Superior temporal gyrus (tissue), 1 donor: Measurements from ENCODE around the gene MASP1.

Experiments
- DNase-seq: peaks from one replicate; pipeline ENCODE4 v3.0.0-alpha.2; 2016; ENCODE audit errors: extremely low spot score

MASP1 gene, protein sequence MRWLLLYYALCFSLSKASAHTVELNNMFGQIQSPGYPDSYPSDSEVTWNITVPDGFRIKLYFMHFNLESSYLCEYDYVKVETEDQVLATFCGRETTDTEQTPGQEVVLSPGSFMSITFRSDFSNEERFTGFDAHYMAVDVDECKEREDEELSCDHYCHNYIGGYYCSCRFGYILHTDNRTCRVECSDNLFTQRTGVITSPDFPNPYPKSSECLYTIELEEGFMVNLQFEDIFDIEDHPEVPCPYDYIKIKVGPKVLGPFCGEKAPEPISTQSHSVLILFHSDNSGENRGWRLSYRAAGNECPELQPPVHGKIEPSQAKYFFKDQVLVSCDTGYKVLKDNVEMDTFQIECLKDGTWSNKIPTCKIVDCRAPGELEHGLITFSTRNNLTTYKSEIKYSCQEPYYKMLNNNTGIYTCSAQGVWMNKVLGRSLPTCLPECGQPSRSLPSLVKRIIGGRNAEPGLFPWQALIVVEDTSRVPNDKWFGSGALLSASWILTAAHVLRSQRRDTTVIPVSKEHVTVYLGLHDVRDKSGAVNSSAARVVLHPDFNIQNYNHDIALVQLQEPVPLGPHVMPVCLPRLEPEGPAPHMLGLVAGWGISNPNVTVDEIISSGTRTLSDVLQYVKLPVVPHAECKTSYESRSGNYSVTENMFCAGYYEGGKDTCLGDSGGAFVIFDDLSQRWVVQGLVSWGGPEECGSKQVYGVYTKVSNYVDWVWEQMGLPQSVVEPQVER

DNA sequence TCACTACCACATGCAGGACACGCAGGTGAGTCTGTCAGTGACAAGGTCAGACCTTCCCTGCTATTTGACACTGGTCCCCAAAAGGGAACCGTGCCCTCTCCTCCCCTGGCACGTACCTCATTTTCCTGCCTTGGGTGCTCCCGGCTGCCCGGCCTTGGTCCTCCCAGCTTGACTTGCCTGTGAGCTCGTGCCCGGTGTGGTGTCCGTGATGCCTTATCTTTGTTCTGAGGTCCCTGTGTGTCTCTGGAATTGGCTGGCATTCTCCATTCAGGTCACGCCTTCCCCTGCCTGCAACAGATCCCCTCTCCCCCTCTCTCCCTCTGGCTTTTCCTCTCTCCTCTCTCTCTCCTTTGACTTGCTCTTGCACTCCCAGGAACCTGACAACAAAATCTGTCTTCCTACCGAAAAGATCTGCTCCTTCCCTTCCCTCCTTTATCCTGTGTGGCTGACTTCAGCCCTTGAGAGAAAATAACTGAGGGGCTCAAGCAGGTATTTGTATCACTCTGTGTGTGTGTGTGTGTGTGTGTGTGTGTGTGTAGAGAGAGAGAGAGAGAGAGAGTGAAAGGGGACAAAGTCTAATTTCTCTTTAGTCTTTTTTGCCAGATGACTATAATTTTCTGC, at the start of gene MASP1:
Gene MASP1, minus strand, starts transcription at position 226 of the 621 bp plus-strand sequence. Its CDS starts 105 bp downstream, at position 121.
- no peak for DNase-seq

DNA sequence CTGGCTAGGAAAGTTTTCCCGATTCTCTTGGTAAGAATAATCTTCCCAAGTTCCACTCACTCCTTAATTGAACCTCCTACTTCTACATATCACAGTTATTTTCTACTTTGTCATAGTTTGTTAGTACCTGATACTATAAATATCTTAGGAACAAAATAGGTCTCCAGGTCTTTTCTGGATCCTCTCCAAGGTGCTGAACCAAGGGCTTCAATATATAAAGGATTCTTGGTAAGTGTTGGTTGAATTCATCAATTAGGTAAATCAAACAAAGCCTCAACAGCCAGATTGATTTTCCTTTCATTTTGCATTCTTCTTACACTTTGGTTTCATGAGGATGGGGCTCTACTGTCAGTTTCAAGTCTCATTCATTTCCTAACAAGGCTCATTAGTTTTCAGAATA, 49.0 kb upstream of the MASP1 start:
- no peak for DNase-seq

- DNase-seq = no peak
Observed at GRCh38 chr3:187336322-187336721, 44.8 kb upstream of the MASP1 start.

- DNase-seq = no peak
Observed at GRCh38 chr3:187334904-187335303, 43.4 kb upstream of the MASP1 start.

GRCh38 chr3:187328691-187329090, 37.2 kb upstream of the MASP1 start:
- DNase-seq = no peak

DNA sequence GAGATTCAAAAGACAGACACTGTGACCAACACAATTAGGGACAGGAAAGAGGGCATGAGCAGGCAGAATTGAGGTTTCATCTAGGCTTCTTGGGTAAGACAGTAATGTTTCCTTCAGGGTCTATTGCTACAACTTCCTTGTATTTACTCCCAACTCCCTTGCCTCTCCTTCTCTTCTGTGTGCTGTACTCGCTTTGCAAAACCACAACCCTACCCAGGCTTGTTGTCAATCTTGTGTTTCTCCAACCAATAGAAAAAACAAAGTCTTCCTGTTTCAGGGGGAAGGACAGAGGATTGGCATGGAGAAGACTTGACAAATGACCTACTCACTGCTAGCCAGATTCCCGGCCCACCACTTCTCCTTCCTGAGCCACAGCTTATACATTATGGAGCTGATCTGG, 36.3 kb upstream of the MASP1 start:
- no peak for DNase-seq

DNA sequence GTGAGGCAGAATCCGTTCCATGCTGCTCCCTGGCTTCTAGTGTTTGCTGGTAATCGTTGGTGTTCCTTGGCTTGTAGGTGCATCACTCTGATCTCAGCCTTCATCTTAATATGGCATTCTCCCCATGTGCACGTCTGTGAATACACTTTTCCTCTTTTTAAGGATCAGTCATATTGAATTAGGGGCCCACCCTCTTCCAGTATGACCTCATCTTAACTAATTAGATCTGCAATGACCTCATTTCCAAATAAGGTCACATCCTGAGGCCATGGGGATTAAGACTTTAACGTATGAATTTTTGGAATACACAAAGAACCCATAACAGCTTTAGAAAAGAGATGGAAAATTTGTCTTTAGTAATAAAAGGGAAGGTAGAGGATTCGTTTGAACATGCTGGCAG, 34.1 kb upstream of the MASP1 start:
- no peak for DNase-seq

DNA sequence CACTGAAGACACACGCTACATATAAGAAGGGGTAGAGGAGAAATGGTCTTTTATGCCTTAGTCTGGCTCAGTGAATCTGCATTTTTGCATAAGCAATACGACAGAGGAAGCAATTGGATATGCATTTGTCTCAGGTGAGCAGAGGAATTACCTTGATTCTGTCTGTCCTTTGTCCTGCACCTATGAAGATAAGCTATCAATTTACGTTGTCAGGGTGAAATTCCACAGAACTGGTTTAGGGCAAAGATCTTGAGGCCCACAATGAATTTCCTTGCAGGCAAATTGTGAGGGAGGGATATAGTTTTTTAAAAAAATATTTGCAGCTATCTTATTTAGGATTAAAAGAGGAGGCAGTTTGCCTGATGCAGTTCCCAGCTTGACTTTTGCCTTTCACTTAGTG, 31.6 kb upstream of the MASP1 start:
- DNase-seq = no peak

GRCh38 chr3:187322291-187322690, 30.8 kb upstream of the MASP1 start:
- DNase-seq = no peak

DNA sequence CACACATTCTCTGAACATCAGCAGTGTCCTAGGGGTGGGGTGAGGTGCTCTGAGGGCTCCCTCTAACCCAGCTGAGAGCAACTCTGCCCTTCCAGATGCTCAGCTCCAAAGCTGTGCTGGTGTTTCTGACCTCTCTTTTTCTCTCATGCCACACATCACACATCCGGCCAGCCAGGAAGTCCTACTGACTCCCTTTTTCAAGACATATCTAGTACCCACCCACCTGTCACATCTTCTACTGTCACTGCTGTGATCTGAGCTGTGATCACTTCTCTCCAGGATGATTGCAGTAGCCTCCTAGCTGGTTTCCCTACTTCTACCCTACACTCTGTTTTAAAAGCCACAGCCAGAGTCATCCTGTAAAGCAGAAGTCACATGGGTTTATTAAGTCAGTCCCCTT, 30.2 kb upstream of the MASP1 start:
- no peak for DNase-seq

- DNase-seq = peak; percentile 91
Observed at GRCh38 chr3:187319699-187320302, 28.3 kb upstream of the MASP1 start.

DNA sequence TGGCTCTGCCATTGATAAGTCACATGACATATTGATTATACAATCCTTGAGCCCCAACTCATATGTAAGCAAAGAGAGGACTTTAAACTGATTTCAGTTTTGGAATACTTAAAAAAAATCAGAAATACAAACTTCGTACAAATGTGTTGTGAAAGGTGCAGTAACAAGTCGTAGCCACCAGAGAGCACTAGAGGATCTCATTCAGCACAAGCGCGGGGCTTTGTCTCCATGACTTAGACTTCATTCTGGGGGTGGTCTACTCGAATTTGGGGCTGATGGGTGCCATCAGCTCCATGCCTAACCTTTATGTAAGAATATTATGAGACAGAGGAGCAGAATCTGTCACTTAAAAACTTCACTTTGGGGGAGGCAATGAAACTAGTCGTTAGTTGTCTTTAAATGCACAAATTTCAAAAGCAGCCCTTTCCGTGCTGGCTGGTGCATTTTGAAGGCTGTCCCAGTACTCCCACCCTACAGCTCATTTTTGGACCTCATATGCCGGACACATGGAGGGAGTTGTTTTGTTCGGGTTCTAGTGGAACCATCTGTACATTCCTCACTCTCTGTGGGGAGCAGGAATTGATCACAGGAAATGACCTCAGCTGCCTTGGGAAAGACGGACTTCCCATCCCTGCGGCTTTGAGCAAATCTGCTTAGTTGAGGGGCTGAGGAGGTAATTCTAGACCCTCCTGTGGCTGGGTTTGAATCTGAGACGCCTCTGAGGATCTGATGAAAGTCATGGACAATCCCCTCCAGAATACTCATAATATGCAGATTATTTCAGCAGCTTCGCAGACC, 27.5 kb upstream of the MASP1 start:
- DNase-seq = peak; percentile 80

DNA sequence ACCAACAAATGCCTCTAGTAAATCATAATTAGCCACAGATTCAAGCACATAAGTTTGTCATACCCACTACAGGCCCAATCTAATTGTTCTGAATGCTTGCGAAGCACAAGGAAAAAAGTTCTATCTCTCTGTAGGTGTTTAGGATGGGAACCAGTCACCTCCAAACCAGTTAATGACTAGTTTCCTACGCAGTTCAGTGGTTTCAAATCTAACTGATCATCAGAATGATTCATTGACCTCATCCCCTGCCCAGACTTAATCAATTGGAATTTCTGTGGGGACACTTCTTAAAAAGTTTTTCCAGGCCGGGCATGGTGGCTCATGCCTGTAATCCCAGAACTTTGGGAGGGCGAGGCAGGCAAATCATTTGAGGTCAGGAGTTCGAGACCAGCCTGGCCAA, 24.3 kb upstream of the MASP1 start:
- no peak for DNase-seq

GRCh38 chr3:187314176-187314575, 22.6 kb upstream of the MASP1 start:
- no peak for DNase-seq

- DNase-seq = no peak
Observed at GRCh38 chr3:187310954-187311470, 19.5 kb upstream of the MASP1 start.

GRCh38 chr3:187310226-187310625, 18.7 kb upstream of the MASP1 start:
- DNase-seq = no peak

DNA sequence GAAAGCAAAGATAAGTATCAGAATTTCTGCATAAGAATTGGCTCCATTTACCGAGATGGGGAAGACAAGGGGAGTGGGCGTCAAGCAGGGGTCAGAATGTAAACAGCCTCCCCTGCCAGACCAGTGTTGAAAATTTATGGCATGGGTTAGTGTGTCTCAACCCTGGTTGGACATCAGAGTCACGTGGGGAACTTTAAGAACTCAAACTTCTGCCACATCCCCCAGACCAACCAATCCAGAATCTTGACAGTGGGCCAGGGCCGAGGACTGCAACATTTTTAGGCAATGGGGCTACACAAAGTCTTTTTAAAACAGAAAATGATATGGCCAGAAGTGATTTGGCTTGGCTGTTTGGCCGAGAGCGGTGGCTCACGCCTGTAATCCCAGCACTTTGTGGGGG, 14.3 kb upstream of the MASP1 start:
- DNase-seq = no peak

- DNase-seq = no peak
Observed at GRCh38 chr3:187299611-187300010, 8.1 kb upstream of the MASP1 start.

DNA sequence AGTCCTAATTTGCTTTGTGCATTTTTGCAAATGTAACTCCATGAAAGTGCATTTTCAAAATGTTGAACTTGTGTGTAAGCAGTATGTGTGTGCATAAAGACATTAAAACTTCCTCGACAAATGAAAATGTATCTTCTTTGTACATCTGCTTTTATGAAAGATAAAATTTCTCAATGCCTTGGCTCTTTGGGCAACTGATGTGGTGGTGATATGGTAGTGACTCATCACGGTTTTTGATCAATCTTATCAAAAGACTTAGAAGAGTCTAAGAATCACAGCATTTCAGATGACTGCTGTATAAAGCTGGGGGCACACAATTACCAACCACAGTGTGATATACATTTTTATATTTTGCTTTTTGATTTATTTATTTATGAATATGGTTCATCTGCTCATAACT, 5.4 kb upstream of the MASP1 start:
- no peak for DNase-seq

- DNase-seq = no peak
Observed at GRCh38 chr3:187296058-187296457, 4.5 kb upstream of the MASP1 start.

DNA sequence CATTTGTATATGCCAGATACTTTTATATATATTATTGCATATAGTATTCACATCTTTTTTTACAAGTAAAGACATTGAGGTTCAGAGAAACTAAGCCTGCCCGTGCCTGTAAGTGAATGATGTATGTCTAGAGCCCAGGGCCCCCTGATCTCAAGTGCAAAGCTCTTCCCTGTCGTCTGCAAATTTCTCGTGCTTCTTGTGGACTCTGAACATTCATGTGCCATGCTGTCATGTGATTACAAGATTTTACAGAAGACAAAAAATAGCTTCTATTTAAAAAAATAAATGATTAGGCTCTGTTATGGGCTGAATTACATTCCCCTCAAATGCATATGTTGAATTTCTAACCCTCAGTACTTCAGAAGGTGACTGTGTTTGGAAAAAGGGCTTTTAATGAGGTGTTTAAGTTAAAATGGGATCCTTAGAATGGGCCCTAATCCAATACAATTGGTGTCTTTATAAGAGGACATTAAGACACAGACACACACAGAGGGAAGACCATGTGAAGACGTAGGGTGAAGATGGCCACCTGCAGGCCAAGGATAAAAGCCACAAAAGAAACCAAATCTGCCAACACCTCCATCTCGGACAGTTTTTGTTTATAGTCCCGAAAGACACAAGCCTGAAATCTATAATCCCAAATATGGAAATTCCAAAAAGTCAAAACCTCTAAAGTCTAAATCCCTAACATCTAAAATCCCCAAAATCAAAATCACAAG, 3.9 kb upstream of the MASP1 start:
- no peak for DNase-seq
